HG03378 (cell line): ENCODE results near the gene RAB3IL1.
"Not testable (repeated sequence)": the region's sequence is repeated elsewhere in the genome, so short reads cannot be mapped to it uniquely, and the experiment has no call there.

Experiments
- ATAC-seq: cut with Tn5 transposase; IDR thresholded peaks from one replicate; pipeline ENCODE4 v1.9.1; 2021; ENCODE audit warnings: mild to moderate bottlenecking, moderate library complexity; ENCODE audit not compliant: unreplicated experiment

Gene RAB3IL1

GRCh38 chr11:61917334-61918109 is at the start of gene RAB3IL1:
Gene RAB3IL1 (minus strand): TSS chr11:61917566. CDS start chr11:61917367, 199 bp downstream.
- ATAC-seq = no peak

GRCh38 chr11:61966734-61967115 is 49.4 kb upstream of the RAB3IL1 start:
- no peak for ATAC-seq

GRCh38 chr11:61964666-61965271 is 47.4 kb upstream of the RAB3IL1 start:
- not testable (repeated sequence) for ATAC-seq

GRCh38 chr11:61964058-61964665 is 46.8 kb upstream of the RAB3IL1 start:
- no peak for ATAC-seq

GRCh38 chr11:61963282-61964057 is 46.1 kb upstream of the RAB3IL1 start:
- no peak for ATAC-seq

DNA sequence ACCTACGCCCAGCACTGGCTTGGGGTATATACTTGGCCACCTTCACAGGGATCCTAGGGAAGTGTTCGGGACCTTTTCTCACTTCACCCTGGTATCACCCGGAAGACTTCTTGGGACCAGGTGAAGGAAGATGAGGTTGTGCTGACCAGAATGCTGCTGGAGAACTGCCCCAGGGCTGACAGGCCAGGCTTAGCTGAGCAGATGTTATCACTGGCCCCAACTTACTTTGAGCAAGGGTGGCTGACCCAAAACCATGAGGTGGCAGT is 45.6 kb upstream of the RAB3IL1 start:
- ATAC-seq = no peak

DNA sequence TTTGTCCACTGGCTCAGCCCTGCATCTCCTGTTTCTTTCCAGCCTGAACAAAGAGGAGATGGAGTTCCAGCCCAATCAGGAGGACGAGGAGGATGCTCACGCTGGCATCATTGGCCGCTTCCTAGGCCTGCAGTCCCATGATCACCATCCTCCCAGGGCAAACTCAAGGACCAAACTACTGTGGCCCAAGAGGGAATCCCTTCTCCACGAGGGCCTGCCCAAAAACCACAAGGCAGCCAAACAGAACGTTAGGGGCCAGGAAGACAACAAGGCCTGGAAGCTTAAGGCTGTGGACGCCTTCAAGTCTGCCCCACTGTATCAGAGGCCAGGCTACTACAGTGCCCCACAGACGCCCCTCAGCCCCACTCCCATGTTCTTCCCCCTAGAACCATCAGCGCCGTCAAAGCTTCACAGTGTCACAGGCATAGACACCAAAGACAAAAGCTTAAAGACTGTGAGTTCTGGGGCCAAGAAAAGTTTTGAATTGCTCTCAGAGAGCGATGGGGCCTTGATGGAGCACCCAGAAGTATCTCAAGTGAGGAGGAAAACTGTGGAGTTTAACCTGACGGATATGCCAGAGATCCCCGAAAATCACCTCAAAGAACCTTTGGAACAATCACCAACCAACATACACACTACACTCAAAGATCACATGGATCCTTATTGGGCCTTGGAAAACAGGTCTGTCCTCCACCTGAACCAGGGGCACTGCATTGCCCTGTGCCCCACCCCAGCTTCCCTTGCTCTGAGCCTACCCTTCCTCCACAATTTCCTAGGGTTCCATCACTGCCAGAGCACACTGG is 45.0 kb upstream of the RAB3IL1 start:
- no peak for ATAC-seq

DNA sequence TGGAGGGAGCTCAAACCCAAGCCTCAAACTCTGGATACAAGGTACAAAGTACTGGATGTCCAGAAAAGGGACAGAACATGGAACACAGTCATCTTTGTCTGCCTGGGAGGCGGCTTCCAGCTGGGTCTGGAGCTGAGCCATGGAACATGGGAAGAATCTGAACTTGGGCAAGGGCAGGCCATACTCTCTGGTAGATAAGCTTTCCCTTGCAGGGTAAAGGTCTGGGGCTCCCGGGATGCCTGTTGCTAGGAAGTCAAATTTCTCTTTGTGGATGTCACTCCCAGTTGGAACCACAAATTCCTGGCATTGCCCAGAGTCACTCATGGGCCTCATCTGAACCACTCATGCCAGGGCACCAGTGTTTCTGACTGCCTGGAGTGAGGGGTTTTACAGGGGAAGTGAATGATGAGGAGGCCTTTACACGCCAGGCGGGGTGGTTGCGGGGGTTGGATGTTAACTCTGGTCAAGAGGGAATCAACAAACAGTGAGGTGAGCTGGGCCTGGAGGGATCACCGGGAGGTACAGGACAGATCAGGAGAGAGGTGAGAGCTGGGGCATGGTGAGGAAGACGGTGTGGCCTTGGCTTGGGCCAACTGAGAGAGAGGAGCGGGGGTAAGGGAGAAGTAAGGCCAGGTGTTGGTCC is 44.3 kb upstream of the RAB3IL1 start:
- ATAC-seq = no peak

DNA sequence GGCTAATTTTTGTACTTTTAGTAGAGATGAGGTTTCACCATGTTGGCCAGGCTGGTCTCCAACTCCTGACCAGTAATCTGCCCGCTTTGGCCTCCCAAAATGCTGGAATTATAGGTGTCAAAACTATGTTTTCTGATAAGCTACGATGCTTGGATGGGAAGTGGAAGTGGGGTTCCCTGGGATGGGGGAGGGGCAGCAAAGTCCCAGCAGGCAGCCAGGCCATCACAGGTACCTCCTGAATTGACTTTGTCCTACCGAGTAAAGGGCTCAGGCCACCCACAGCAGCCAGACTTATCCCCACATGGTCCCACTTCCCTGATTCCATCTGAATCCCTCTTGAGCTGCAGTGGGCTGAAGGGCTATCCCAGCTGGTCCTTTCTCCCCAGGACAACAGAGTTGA is 43.2 kb upstream of the RAB3IL1 start:
- no peak for ATAC-seq

DNA sequence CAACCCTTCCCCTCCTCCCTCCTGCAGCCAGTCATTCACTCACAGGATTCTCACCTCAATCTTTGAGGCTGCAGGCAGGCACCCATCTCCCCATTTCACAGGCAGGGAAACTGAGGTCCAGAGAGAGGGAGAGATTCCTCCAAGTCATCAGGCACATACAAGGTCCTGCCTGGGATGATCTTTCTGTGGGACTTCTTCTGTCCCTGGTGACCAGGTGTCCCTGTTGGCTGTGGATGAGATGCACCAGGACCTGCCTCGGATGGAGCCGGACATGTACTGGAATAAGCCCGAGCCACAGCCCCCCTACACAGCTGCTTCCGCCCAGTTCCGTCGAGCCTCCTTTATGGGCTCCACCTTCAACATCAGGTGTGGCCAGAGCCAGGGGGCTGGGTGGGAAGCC is 42.3 kb upstream of the RAB3IL1 start:
- no peak for ATAC-seq

DNA sequence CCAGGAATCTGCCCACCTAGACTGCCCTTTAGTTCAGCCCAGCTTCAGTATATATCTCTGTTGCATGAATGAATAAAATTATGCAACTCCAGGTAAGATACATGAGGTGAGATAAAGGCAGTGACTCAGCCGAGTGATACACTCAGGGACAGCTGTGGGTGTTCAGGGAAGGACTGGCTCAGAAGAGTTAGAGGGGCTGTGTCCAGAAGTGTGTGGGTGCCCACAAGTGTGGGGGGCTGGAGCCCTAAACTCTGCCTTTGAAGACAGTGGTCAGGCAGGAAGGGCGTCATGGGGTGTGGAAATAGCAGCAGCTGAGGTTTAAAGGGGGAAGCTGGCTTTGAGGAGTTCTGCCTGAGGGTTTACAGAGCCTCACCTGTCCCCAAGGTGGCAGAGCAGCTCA is 41.7 kb upstream of the RAB3IL1 start:
- no peak for ATAC-seq

DNA sequence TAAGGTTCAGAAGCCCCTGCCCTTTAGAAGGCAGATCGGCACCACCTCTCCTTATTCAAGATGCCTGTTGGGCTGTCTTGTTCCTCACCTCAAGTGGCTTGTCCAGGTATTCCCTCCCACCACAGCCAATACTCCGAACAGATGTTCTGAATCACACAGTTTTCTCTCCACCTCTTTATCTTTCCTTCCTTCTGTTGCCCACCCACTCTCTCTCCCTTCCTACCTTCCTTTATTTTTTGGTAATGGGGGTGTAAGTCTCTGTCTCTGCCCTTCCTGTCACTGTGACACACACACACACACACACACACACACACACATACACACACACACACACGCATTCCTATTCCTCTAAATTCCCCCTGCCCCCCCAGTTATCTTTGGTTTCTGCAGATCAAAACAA is 41.2 kb upstream of the RAB3IL1 start:
- ATAC-seq = no peak

DNA sequence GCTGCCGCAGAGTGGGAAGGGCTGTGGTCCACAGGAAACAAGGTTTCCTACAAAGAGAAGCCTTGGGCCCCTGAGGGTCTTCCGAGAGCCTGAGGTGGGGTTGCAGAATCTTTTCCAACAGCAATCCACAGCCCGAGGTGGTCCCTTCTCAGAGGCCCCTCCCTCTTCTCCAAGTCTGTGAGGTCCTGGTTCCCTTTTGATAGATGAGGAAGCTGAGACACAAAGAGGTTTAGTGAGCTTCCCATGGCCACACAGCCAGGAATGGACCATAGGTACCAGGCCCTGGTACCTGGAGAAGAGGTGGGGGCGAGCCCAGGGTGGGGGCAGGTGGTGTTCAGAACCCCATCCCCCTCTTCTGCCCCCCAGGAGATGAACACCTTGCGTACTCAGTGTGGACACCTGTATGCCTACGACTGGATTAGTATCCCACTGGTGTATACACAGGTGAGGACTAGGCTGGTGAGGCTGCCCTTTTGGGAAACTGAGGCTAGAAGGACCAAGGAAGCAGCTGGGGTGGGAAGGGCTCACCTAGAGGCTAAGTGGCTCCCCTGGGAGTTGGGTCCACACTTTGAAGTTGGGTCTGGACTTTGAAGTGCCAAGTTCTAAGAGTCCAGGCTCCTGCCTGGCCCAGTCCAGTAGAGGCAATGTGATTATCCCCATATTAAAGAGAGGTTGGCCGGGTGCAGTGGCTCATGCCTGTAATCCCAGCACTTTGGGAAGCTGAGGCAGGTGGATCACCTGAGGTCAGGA is 39.8 kb upstream of the RAB3IL1 start:
- no peak for ATAC-seq

GRCh38 chr11:61956191-61957020 is 39.0 kb upstream of the RAB3IL1 start:
- ATAC-seq = no peak

- no peak for ATAC-seq
Observed at GRCh38 chr11:61955422-61956135, 38.2 kb upstream of the RAB3IL1 start.

DNA sequence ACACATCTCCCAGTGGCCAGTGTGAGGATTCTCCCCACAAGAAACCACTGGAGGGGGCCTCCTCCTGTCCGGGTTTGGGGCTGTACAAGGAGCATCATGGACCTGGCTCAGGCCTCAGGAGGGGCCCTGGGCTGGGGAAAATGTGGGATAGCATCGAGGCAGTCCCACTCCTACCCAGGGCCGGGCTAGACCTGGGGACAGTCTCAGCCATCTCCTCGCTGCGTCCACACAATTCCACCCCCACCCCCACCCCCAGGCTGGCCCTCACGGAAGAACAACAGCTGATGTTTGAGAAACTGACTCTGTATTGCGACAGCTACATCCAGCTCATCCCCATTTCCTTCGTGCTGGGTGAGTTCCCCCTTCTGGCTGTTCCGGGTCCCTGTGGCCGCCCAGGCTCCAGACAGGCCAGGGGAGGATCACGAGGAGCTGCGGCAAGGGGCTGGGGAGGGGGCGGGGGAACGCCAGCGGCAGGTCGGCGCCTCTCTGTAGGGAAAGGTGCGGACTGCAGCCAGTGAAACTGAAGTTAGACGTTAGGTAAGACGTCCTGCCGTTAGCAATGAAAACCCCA is 37.6 kb upstream of the RAB3IL1 start:
- ATAC-seq = no peak

GRCh38 chr11:61954106-61954850 is 36.9 kb upstream of the RAB3IL1 start:
- no peak for ATAC-seq
